GM15510 (cell line): ENCODE measurements around the gene PRICKLE2.

Experiments
- POLR2A ChIP-seq: IDR thresholded peaks from 3 replicates; pipeline ENCODE4 v1.6.1; 2011; ENCODE audit warnings: borderline replicate concordance; ENCODE audit not compliant: insufficient read length; ENCODE audit errors: extremely low read depth

The PRICKLE2 gene

GRCh38 chr3:64190517-64191515 lies 34.5 kb downstream of the PRICKLE2 start:
- TF ChIP-seq POLR2A: no peak

DNA sequence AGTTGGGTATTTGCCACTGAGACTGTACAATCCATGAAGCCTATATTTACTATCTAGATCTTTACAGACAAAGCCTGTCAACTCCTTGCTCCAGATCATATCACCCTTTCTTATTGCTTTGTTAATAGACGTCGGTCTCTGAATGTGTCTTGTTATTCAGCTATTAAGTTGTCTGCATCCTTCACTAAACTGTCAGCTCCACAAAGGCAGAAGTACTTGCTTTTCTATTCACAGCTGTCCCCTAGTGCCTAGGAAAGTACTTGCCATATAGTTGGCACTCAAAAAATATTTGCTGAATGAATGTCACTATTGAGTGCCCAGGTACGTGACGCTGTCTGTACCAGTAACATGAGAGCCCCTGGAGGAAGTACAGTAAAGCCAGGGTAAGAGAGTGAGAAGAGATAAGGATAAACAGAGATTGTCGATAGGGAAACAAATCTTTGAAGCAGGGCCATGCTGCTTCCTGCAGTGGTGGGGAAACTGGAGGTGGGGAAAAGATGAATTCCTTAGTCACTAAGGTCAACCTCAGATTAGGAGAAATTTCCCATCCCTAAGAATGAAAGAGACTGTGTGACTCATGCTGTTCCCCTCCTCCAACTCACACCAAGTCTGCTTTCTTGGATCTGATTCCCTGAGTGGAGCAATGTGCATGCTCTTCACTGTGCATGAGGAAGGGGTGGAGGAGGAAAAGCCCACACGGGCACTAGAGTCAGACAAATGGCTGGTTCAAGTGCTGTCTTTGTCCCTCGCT lies 36.3 kb downstream of the PRICKLE2 start:
- TF ChIP-seq POLR2A: no peak

DNA sequence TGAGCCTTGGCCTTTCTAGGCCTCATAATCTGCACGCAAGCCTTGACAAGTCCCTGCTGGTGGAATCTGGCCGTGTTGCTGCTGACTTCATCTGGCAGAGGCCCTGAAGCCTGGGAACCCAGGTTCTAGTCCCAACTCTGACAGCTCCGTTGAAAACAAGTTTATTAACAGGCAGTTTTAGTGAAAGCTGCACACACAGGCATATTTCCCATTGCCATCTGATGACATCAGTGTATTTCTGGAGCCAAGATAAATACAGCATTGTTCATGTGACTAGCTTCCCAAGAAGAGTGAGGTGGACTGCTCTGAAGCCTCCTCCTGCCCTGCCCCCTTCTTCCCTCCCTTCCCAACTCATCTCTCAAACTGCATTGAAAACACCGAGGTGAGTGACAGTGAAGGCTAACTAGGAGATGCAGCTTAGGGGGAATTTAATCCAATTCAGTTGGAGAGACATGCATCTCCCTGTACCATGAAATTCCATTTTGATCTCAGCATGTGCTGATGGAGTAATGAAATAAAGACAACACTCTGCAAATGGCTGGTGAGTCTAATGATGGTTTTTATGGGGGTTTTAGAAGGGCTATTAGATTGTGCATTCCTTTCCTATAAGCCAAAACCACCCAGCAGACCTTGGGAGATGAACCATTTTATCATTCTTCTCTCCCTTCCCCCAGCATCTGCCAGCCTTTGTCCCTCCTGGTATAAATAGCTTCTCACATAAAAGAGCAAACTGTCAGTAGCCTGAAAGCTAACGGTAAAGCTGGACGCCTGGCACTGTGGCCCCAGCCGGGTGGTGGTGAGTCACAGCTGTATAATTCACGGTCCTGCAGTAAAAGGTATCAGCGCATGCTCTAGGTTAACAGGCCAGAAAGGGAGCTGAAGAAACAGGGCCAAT lies 38.0 kb downstream of the PRICKLE2 start:
- no peak for TF ChIP-seq POLR2A

- no peak for TF ChIP-seq POLR2A
These were observed 38.6 kb downstream of the PRICKLE2 start for GRCh38 chr3:64186667-64187064.

GRCh38 chr3:64185436-64185835 lies 39.8 kb downstream of the PRICKLE2 start:
- TF ChIP-seq POLR2A: no peak

GRCh38 chr3:64184621-64185020 lies 40.6 kb downstream of the PRICKLE2 start:
- TF ChIP-seq POLR2A: no peak

DNA sequence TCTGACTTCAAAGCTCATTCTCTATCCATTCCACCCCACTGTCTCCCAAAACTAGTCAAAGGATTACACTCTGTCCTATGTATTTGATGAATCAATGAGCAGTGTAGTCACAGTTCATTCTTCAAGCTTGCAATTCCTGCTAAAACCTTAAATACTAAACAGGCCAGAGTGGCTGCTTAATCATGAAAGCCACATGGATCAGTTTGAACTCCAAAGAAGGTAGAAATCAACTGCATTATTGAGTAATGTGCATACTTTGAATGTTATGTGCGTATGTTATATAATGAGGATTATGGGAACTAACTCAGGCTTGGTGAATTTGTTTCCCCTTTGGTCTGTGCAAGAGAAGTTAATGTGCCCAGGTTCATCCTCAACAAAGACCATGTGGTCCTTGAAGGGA lies 45.4 kb downstream of the PRICKLE2 start:
- no peak for TF ChIP-seq POLR2A

DNA sequence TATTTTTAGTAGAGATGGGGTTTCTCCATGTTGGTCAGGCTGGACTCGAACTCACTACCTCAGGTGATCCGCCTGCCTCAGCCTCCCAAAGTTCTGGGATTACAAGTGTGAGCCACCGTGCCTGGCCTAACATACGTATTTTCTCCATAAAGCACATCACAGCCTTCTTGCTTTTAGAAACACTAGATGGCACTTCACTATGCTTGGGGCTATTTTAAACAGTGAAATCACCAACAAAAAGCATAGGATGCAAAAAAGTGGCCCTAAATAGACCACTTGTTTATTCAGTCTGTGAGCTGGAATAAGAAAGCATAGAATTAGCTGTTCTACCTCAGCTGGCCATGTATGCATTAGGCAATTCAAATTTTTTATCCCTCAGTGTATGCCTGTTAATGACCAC lies 46.0 kb downstream of the PRICKLE2 start:
- TF ChIP-seq POLR2A: no peak

- TF ChIP-seq POLR2A: no peak
These were observed 46.8 kb downstream of the PRICKLE2 start for GRCh38 chr3:64178419-64178818.

DNA sequence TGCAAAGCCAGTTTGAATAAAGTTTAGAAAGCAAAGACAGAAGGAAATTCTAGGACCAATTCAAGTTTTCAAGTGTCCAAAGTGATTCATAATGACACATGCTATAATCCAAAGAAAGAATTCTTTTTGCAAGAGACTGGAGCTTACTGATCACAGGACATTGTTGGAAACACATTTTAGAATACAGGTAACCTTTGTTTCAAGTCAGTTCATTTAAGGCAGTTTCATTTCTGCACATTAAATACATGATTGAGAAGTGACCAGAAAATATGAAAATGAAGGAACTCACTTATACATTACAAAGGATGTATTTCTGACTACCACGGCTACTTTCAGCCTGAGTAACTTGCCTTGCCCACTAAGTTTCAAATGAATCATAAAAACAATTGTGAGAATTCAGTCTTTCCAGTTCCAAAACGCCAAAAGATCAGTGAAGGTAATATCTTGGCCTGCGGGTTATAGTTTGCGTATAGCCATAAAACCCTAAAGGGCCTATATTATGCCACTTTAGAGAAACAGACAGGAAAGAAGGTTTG lies 48.7 kb downstream of the PRICKLE2 start:
- TF ChIP-seq POLR2A: no peak

DNA sequence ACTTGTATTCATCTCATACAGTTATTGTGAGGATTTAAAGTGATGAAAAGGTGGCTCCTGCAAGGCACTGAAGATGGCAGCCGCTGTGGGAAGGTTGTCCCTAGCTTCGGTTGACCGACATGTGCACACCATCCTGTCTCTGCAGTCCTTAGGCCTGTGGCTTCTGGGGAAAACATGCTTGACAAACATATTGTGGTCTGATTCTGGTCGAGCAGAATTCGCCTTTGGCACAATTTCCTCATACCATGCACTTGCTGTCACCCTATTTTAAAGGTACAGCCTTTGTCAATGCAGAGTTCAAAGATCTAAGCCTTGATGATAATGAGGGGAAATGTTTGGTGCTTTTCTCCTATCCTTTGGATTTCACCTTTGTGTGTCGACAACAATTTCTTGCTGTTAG lies 50.9 kb downstream of the PRICKLE2 start:
- TF ChIP-seq POLR2A: no peak

GRCh38 chr3:64173563-64173962 lies 51.7 kb downstream of the PRICKLE2 start:
- TF ChIP-seq POLR2A: no peak

DNA sequence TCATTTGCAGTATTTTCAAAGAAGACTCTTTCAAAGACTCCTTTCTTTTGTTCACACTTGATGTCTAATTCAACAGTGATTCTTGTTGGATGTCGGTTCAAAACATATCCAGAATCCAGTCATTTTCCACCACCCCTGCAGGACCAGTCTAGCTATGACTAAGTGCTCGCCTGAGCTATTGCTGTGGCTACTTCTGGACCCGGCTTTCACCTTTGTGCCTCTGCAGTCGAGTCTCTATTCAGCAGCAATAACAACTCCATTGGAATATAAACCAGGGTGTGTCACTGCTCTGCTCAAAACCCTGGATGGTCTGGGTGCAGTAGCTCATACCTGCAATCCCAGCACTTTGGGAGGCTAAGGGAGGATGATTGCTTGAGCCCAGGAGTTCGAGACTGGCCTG lies 55.0 kb downstream of the PRICKLE2 start:
- no peak for TF ChIP-seq POLR2A

DNA sequence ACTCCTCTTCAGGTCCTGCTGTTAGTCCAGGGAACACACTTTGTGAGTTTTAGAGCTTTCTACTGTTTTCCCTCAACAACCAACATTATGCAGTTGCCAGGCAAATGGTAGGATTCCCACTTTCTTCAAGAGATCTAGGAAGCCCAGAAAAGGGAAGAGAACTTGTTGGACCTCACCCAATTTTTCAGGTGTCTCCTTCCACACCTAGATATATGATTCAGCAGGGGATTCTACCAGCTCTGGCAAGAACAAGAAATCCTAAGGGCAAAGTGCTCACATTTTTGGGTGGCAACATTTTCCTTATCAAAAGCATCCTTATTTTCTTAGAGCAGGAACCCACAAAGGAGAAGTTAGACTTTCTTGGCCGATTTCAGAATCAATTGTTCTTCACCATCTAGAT lies 57.4 kb downstream of the PRICKLE2 start:
- TF ChIP-seq POLR2A: no peak
